Measurements from ENCODE around the gene CLEC11A.
A peak's percentile ranks its signal among the peaks of the same experiment; 100 is the strongest.

CLEC11A gene

GRCh38 chr19:50723069-50723468 is at the start of gene CLEC11A:
TSS of gene CLEC11A (plus strand) at chr19:50723364. CDS start at chr19:50723526, 162 bp downstream.
- no peak for DNase-seq (ENCODE audit: low read depth in 2 of 2)

- no peak for DNase-seq (ENCODE audit: low read depth in 2 of 2)
Measured at GRCh38 chr19:50676625-50677197, 46.5 kb upstream of the CLEC11A start.

DNA sequence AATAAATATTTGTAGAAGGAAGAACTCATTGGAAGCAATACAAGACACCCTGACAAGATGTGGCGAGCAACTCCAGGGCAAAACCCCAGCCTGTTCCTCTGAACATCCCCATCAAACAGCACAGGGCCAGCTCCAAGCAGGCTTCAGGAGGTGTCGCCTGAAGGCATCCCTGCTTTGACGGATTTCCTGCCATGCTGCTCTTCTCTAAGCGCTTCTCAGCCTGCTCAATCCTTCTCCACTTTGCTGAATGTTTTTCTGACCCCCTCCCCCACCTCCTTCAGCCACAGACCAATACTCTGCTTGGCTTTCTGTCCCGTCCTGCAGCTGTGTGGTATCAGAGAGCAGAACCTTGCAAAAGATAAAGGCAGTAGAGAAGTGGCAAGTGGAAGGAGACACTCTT is 45.5 kb upstream of the CLEC11A start:
- DNase-seq (ENCODE audit: low read depth in 2 of 2): no peak

DNA sequence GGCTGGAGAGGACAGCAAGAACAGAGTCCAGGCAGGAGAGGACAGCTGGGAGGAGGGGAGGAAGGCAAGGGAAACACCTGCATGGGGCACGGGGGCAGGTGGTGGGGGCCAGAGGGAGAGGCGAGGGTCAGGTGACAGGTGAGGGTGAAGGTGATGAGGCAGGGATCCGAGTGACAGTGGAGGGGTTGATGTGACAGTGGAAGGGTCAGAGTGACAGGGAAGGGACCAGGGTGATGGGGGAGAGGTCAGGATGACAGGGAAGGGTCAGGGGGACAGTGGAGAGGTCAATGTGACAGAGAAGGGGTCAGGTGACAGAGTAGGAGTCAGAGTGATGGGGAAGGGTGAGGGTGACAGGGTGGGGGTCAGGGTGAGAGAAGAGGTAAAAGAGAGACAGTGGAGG is 44.8 kb upstream of the CLEC11A start:
- no peak for DNase-seq (ENCODE audit: low read depth in 2 of 2)

- peak; percentile 72 to 74 for DNase-seq (ENCODE audit: low read depth in 2 of 2)
Measured at GRCh38 chr19:50679177-50680125, 43.7 kb upstream of the CLEC11A start.

DNA sequence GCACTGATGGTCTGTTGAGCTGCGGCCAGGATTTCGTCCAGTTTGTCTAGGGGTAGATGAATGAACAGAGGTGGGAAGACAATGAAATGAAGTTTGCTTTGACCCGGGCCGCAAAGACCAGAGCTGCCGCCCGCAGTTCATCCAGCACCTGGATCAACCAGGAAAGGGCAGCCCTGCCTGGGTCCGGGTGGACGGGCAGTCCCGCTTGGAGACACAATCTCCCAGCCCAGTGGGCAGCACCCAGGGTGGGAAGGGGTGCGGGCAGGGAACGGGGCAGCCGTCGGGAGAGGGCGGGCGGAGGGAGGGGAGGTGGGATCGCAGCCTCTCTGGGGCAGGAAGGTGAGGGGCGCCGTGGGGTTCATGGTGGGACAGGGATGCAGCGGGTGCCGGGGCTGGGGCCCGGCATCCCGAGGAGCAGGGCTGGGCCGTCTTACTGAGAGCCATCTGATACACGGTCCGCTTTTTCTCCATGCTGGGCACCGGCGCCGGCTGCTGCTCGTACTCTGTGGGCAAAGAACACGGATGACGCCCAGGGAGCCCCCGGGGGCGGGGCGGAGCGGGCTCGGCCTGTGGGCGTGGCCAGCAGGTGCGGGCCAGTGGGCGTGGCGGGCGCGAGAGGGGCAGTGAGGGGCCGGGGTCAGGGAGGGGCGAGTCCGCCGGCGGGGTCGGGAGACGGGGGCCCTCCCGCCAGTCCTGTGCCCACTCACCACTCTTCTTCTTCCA is 36.7 kb upstream of the CLEC11A start:
- no peak for DNase-seq (ENCODE audit: low read depth in 2 of 2)

DNA sequence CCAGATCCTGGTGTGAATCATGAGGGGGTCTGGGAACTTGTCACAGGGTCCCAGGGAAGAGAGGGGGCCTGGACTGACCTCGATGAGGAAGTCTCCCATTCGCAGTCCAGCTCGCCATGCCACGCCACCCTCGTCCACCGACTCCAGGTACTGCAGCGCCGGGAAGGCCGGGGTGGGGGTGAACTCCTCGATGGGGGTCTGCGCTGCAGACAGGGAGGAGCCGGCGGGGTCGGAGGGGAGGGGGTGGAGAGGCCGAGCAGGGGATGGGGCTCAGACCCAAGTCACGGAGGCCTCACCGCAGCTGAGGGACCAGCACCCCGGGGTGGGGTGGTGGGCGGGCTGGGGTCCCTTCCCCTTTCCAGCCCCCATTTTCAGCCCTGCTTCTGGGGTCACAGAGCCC is 34.4 kb upstream of the CLEC11A start:
- no peak for DNase-seq (ENCODE audit: low read depth in 2 of 2)

DNA sequence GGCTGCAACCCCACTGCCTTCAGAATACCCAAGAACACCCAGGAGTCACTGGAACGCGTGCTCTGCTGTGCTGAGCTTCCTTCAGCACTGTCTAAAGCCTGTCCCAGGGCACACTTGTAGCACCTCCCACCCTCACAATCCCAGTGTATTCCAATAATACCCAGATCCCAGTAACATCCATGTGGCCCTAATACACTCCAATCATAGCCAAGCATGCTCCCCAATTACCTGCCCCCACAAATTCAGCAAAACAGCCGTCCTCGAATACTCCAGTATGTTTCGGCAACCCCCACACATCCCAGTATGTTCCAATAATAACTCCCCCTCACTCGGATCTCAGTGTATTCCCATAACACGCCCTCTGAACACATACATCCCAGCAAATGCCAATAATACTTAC is 32.7 kb upstream of the CLEC11A start:
- DNase-seq (ENCODE audit: low read depth in 2 of 2): no peak

GRCh38 chr19:50693064-50693975 is 29.8 kb upstream of the CLEC11A start:
- DNase-seq (ENCODE audit: low read depth in 2 of 2): no peak

DNA sequence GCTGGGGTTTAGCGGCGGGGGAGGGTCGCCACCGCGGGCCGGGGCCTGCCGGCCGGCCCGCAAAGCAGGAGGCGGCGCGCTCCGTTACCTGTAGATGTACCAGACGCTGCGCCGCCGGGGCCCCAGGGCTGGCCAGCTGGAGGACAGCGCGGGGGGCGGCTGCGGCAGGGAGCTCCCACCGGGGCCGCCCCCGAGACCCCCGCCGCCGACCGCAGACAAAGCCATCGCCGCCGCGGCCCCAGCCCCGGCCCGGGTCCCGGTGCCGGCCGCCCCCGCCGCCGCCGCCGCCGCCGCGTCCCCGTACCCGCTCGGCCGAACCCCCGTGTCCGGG is 28.4 kb upstream of the CLEC11A start:
- DNase-seq (ENCODE audit: low read depth in 2 of 2): no peak

DNA sequence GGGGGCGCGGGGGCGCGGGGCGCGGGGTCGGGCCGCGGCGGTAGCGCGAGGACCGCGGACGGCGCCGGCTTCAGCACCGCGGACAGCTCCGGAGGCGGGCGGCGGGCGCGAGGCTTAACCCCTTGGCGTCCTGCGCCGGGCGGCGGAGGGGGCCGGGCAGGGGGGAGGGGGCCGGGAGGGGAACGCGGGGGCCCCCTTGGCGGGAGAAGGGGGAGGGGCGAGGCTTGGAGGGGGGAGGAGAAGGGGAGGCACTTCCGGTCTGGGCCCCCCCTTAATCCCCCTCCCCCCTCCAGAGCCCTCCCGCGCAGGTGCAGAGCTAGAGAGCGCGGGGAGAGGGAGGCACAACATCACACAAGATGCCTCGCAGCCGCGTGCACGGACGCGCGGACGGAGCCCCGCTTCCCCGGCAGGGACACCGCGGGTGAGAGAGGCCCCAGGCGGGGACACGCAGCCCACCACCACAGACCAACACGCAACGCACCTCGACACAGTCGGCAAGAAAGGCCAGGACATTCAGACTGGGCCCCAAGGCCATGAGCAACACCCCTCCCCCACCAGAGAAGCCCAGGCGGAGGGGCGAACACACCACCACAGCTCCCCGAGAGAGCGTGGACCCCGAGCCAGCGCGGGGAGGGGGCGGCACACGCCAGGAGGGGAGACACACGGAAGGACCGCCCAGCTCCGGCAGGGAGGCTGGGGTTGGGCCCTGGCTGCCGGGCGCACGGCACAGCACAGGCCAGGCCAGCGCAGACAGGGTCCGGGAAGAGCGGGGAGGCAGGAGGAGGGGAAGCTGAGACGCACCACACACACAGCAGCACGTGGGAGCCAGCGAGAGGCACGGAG is 27.7 kb upstream of the CLEC11A start:
- DNase-seq (ENCODE audit: low read depth in 2 of 2): no peak

GRCh38 chr19:50696094-50696483 is 27.1 kb upstream of the CLEC11A start:
- no peak for DNase-seq (ENCODE audit: low read depth in 2 of 2)

DNA sequence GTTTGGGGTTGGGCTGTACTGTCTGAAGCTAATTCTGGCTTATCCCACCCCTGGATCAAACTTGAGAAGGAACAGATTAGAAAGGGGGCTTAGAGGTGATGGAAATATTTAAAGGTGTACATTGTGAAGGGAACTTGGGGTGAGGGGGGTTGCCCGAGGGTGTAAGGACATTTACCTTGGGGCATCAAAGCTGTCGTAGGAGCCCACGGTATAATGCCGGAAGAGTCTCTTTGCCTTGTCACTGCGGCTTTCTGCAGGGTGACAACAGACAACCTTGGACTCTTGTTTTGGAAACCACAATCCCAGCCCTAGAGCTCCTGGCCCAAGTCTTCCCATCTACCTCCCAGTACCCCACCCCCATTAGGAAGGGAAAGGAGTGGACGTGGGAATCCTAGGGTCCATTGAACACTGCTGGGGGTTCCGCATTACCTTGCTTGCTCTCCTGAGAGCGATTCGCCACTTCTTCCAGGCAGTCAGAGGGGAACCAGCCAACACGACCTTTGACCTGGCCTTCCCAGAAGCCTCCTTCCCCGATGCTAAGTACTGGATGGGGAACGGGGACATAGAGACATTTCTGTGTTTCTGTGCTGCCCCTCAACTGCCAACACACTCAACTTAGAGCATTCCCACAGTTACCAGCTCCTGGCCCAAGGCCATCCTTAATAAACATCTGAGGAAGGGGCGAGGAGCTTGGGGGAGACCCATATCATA is 25.6 kb upstream of the CLEC11A start:
- DNase-seq (ENCODE audit: low read depth in 2 of 2): no peak

GRCh38 chr19:50701367-50701985 is 21.7 kb upstream of the CLEC11A start:
- DNase-seq (ENCODE audit: low read depth in 2 of 2): no peak

GRCh38 chr19:50702158-50702870 is 20.9 kb upstream of the CLEC11A start:
- DNase-seq (ENCODE audit: low read depth in 2 of 2): no peak

- DNase-seq (ENCODE audit: low read depth in 2 of 2): no peak
Measured at GRCh38 chr19:50702871-50703829, 20.0 kb upstream of the CLEC11A start.

DNA sequence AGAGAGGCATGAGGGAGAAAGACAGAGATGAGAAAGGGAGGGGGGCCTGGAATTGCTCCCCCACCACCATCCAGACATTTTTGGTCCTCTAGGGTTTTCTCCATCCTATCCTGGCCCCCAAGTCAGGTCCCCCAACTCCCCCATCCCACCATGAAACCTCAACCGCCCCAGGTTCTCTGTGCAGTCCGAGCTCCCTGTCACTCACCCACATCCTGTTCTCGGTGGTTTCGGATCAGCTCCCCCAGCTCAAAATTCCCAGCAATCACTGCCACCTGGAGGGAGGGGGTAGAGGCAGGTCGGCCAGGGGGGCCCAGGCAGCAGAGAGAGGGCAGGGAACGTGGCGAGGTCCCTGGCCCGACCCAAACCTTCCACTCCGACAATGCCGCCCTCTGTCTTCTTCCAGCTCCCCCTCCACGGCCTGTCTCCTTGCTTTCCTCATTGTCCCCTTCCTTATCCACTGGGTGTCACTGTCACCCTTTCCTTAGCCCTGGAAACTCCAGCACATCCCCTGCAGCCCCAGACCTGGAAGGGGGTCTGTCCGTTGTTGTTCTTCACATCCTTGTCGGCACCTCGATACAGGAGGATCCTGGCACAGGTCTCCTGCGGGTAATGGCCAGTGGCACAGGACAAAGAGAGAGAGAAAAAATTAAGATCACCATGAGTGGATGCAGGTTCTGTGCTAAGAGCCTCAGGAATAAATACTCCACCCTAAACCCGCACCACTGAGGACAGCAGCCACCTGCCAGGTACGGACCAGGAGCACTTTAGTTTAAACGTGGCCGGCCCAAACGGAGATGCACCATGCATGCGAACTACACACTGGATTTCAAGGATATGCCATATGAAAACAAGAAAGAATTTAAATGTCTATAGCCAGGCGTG is 19.0 kb upstream of the CLEC11A start:
- DNase-seq (ENCODE audit: low read depth in 2 of 2): no peak

All from stimulated activated CD8-positive, alpha-beta memory T cell treated with anti-CD3 and anti-CD28 coated beads, Interleukin-15, amount 100 ng/mL, for 48 hours (primary cell).